ENCODE measurements around the gene CNIH1.

DNA sequence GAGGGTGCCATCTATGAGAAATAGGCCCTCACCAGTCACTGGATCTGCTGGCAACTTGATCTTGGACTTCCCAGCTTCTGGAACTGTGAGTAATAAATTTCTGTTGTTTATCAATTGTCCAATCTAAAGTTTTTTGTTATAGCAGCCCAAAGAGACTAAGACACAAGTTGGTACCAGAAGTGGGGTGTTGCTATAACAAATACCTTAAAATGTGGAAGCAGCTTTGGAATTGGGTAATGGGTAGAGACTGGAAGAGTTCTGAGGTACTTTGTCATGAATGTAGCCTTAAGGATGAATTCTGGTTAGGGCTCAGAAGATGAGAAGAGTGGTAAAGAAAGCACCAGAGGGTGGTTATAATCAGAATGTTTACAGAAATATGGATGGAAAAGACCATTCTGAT lies 26.1 kb upstream of the CNIH1 start:
- TF ChIP-seq GATA2 (CRISPR knock-in tag; IDR thresholded peaks at IDR 0.05) = no peak
- TF ChIP-seq CHD2 (IDR thresholded peaks at IDR 0.05; ENCODE audit: low read length, partially characterized antibody) = no peak
- no peak for TF ChIP-seq GABPA (IDR thresholded peaks at IDR 0.05; ENCODE audit: low read depth)
- no peak for TF ChIP-seq TAF1 (IDR thresholded peaks at IDR 0.05; ENCODE audit: borderline replicate concordance, low read depth, low read length)
- TF ChIP-seq EP300 (IDR thresholded peaks at IDR 0.05; ENCODE audit: borderline replicate concordance in 1 of 2, low read depth in 1 of 2, low read length in 1 of 2) = no peak
- TF ChIP-seq RCOR1 (IDR thresholded peaks at IDR 0.05; ENCODE audit: low read length) = no peak
- TF ChIP-seq, protein P1, sequence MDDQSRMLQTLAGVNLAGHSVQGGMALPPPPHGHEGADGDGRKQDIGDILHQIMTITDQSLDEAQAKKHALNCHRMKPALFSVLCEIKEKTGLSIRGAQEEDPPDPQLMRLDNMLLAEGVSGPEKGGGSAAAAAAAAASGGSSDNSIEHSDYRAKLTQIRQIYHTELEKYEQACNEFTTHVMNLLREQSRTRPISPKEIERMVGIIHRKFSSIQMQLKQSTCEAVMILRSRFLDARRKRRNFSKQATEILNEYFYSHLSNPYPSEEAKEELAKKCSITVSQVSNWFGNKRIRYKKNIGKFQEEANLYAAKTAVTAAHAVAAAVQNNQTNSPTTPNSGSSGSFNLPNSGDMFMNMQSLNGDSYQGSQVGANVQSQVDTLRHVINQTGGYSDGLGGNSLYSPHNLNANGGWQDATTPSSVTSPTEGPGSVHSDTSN (IDR thresholded peaks at IDR 0.05) = no peak
- TF ChIP-seq, protein P2, sequence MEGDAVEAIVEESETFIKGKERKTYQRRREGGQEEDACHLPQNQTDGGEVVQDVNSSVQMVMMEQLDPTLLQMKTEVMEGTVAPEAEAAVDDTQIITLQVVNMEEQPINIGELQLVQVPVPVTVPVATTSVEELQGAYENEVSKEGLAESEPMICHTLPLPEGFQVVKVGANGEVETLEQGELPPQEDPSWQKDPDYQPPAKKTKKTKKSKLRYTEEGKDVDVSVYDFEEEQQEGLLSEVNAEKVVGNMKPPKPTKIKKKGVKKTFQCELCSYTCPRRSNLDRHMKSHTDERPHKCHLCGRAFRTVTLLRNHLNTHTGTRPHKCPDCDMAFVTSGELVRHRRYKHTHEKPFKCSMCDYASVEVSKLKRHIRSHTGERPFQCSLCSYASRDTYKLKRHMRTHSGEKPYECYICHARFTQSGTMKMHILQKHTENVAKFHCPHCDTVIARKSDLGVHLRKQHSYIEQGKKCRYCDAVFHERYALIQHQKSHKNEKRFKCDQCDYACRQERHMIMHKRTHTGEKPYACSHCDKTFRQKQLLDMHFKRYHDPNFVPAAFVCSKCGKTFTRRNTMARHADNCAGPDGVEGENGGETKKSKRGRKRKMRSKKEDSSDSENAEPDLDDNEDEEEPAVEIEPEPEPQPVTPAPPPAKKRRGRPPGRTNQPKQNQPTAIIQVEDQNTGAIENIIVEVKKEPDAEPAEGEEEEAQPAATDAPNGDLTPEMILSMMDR (IDR thresholded peaks at IDR 0.05) = no peak
